Activated CD8-positive, alpha-beta T cell treated with anti-CD3 and anti-CD28 coated beads for 36 hours (primary cell): Measurements from ENCODE around the gene DOCK6. TPM values are rescaled to one million over a fixed set of nuclear protein-coding genes. Genes with fewer than 3 reads are reported as not detected.

Source experiments
- ATAC-seq: fragments of 200-7000 bp; cut with Tn5 transposase; one replicate; pipeline ENCODE4 v1.10.0; 2021; ENCODE audit warnings: mild to moderate bottlenecking, moderate library complexity
- CTCF ChIA-PET: fragments of 350-600 bp; sonication (Branson Sonifier 250); formaldehyde crosslinking; loops from one replicate; lab custom pipeline; 2021; ENCODE audit warnings: antibody characterized with exemption; lab: Charles Lee
- POLR2A ChIA-PET: fragments of 350-600 bp; sonication (Branson Sonifier 250); formaldehyde crosslinking; loops from one replicate; lab custom pipeline; 2021; ENCODE audit warnings: antibody characterized with exemption; lab: Charles Lee
- DNase-seq: peaks from one replicate; pipeline ENCODE4 v3.0.0-alpha.2; 2020
- H3K27ac Mint-ChIP-seq: one replicate; pipeline ENCODE4 v1.8.0; 2021; ENCODE audit warnings: mild to moderate bottlenecking, mixed read lengths
- H3K27me3 Mint-ChIP-seq: one replicate; pipeline ENCODE4 v1.8.0; 2021; ENCODE audit warnings: mixed read lengths
- H3K36me3 Mint-ChIP-seq: one replicate; pipeline ENCODE4 v1.8.0; 2021; ENCODE audit warnings: low read depth, mixed read lengths
- H3K4me1 Mint-ChIP-seq: one replicate; pipeline ENCODE4 v1.8.0; 2021; ENCODE audit warnings: low read depth, mixed read lengths
- H3K4me3 Mint-ChIP-seq: one replicate; pipeline ENCODE4 v1.8.0; 2021; ENCODE audit warnings: mild to moderate bottlenecking, moderate library complexity, mixed read lengths
- H3K9me3 Mint-ChIP-seq: one replicate; pipeline ENCODE4 v1.8.0; 2021; ENCODE audit warnings: mixed read lengths
- intact Hi-C: fragments of 100-400 bp; cut with micrococcal nuclease; formaldehyde crosslinking; loops from one replicate; pipeline ENCODE4 v1.10.0; 2022
- total RNA-seq, 2 experiments: library from RNA; stranded (reverse); gene quantifications; one replicate each; pipeline ENCODE4 v1.2.3, GENCODE V29; 2021
- TF ChIP-seq, protein P1 (sequence below): fragments of 200-600 bp; IDR thresholded peaks from one replicate; pipeline ENCODE4 v1.8.0; 2022; ENCODE audit warnings: antibody characterized with exemption, mild to moderate bottlenecking

DOCK6 gene
- total RNA-seq, 2 experiments from 2014 or later, result 4.5 to 7.9 TPM

DNA sequence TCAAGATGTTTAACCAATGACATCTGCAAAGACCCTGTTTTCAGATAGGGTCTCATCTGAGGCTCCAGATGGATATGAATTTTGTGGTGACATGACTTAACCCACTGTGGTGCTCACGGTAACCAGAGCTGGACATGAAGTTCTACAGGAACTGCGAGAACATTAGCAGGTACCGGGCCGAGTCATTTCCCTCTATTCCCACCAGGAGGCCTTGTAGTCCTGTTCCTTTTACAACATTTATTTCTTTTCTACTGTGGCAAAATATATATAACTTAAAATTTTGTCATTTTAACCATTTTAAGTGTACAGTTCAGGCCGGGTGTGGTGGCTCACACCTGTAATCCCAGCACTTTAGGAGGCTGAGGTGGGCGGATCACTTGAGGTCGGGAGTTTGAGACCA, 26.0 kb upstream of the DOCK6 start:
- no peak for DNase-seq
- intact Hi-C loops, result no loop called here

DNA sequence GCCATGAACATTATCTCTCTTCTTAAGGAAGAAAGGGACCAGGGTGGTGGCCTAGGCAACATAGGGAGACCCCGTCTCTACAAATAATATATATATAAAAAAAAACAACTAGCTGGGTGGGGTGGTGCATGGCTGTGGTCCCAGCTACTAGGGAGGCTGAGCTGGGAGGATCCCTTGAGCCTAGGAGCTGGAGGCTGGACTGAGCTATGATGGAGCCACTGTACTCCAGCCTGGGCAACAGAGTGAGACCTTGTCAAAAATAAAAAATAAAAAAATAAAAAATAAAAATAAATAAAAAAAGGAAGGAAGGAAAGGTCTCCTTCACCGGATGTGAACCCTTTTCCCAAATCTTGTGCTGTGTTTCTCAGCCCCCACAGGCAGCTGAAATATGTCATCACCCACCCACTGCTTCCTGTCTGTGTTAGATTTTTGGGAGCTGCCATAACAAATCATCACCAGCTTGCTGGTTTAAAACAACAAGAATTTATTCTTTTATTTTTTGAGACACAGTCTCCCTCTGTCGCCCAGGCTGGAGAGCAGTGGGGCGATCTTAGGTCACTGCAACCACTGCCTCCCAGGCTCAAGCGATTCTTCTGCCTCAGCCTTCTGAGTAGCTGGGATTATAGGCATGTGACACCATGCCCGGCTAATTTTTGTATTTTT, 24.1 kb upstream of the DOCK6 start:
- Mint-ChIP-seq H3K27ac (no peak overlapping the region), H3K36me3 (no peaks in the 10 kb centered on the region), H3K4me3 (no peak overlapping the region), H3K27me3 (peaks cover 22% of the 10 kb centered on the region), H3K9me3 (no peaks in the 10 kb centered on the region), H3K4me1 (no peaks in the 10 kb centered on the region)
- DNase-seq, result peak; percentile 10
- CTCF ChIA-PET, result interaction anchor here (0.7 to 1.6 kb wide), 2 partner anchors 12 to 42 kb away, joined by 3 to 6 read pairs; no protein-coding TSS in a partner anchor
- intact Hi-C loops, result no loop called here
- POLR2A ChIA-PET, result interaction anchor here (0.7 kb wide), 1 partner anchor 20 kb away, joined by 3 read pairs; no protein-coding TSS in a partner anchor
- no peak for ATAC-seq
- TF ChIP-seq, protein P1, sequence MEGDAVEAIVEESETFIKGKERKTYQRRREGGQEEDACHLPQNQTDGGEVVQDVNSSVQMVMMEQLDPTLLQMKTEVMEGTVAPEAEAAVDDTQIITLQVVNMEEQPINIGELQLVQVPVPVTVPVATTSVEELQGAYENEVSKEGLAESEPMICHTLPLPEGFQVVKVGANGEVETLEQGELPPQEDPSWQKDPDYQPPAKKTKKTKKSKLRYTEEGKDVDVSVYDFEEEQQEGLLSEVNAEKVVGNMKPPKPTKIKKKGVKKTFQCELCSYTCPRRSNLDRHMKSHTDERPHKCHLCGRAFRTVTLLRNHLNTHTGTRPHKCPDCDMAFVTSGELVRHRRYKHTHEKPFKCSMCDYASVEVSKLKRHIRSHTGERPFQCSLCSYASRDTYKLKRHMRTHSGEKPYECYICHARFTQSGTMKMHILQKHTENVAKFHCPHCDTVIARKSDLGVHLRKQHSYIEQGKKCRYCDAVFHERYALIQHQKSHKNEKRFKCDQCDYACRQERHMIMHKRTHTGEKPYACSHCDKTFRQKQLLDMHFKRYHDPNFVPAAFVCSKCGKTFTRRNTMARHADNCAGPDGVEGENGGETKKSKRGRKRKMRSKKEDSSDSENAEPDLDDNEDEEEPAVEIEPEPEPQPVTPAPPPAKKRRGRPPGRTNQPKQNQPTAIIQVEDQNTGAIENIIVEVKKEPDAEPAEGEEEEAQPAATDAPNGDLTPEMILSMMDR, result no peak

More for the DNA sequence above, 26.0 kb upstream of the DOCK6 start:
- no peak for ATAC-seq
- Mint-ChIP-seq H3K27ac (no peak overlapping the region), H3K27me3 (peaks cover 15% of the 10 kb centered on the region), H3K4me1 (peaks cover 1% of the 10 kb centered on the region), H3K9me3 (no peaks in the 10 kb centered on the region), H3K4me3 (no peak overlapping the region), H3K36me3 (no peaks in the 10 kb centered on the region)
- ChIA-PET POLR2A (no interaction called here), CTCF (no interaction called here)
- TF ChIP-seq, protein P1, result peak; percentile 18

DNA sequence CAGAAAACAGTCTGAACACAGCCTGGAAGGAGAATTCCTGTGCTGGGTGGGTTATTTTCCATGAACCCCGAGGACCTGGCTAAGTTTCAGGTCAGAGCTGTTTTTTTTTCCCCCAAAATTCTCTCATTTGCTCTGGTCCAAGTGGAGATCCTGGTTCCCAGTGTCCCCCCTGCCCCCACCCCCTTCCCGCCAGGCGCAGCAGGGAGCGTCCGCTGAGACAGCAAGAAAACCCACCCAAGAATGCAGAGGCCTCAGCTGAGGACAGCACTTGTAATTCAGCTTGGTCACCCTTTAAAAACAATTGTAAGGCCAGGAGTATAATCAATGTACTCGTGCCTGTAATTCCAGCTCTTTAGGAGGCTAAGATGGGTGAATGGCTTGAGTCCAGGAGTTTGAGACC, 22.2 kb upstream of the DOCK6 start:
- intact Hi-C loops, result no loop called here
- ChIA-PET POLR2A (no interaction called here), CTCF (no interaction called here)
- DNase-seq (no peak), ATAC-seq (no peak)
- Mint-ChIP-seq H3K27me3 (peaks cover 22% of the 10 kb centered on the region), H3K4me1 (peaks cover 5% of the 10 kb centered on the region), H3K4me3 (no peak overlapping the region), H3K27ac (no peak overlapping the region), H3K9me3 (peaks cover 2% of the 10 kb centered on the region), H3K36me3 (no peaks in the 10 kb centered on the region)
- TF ChIP-seq, protein P1, result no peak

DNA sequence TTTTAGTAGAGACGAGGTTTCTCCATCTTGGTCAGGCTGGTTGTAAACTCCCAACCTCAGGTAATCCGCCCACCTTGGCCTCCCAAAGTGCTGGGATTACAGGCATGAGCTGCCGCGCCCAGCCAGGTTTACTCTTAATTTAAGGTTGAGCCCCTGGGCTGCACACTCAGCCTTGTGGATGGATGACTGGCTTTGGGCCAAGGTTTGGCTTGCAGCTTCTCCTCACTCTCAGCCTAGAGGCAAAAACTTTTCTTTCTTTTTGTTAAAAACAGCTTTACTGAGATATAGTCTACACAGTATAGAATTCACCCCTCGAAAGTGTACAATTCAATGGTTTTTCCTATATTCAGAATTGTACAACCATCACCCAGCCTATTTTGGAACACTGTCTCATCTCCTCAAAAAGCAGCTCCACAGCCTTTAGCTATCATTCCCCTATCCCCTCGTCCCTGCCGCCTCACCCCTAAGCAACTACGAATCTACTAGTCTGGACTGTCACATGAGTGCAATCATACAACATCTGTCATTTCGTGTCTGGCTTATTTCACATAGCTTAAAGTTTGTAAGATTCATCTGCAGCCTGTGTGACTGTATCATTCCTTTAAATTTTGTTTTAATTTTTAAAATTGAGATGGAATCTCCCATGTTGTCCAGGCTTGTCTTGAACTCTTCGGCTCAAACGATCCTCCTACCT, 19.2 kb upstream of the DOCK6 start:
- intact Hi-C loops, result no loop called here

More for the DNA sequence above, 19.2 kb upstream of the DOCK6 start:
- DNase-seq, result no peak
- no peak for ATAC-seq
- TF ChIP-seq, protein P1, result no peak
- no peak overlapping the region for H3K4me3 Mint-ChIP-seq
- H3K27ac Mint-ChIP-seq, result no peak overlapping the region
- ChIA-PET CTCF (interaction anchor here (0.8 kb wide), 1 partner anchor 101 kb away, joined by 3 read pairs; no protein-coding TSS in a partner anchor), POLR2A (interaction anchor here (1.1 kb wide), 1 partner anchor 10 kb away, joined by 3 read pairs; no protein-coding TSS in a partner anchor)
- H3K4me1 Mint-ChIP-seq, result peaks cover 8% of the 10 kb centered on the region
- no peaks in the 10 kb centered on the region for H3K36me3 Mint-ChIP-seq
- H3K27me3 Mint-ChIP-seq, result peaks cover 23% of the 10 kb centered on the region
- peaks cover 4% of the 10 kb centered on the region for H3K9me3 Mint-ChIP-seq
